ENCODE results near the gene SFTA2.
"Not testable (repeated sequence)": the region's sequence is repeated elsewhere in the genome, so short reads cannot be mapped to it uniquely, and the experiment has no call there.

SFTA2 gene

DNA sequence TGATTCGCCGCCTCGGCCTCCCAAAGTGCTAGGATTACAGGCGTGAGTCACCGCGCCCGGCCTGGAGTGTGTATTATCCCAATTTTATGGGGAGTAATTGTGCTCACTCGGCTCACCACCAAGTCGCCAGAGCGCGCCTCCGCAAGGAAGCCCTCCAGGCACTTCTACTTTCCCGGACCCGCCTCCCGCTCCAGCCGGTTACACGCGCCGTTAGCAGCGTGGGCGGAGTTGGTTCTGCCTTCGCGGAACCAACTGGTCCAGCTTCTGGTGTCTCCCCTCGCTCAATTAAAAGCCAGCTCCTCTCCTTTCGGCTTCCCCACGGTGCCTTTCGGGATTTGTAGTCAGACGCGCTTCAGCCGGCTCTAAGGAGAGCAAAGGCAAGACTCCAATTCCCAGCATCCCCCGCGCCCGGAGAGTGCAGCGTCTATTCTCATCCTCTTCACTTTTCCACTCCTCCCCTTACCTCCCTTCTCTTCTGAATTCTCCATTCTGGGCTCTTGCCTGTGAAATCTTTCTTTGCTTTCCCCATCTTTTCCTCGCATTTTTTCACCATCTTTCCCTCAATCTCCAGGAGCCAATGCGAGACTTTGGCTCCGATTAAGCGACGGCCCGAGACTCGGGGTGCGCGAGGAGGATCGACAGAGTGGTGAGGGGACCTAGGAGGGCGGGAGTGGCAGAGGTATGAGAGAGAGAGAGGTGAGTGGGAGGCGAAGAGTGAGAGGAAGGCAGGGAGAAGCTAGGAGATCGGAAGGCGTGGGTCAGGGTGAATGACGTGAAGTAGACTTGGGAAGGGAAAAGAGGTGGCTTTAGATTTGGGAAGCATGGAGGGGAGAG, 24.0 kb downstream of the SFTA2 start, which contains the start of gene GTF2H4 (continued):
- TF ChIP-seq ZNF549 (tag by site-specific recombination; IDR thresholded peaks at IDR 0.05) (no peak), ZNF335 (tag by site-specific recombination; conservative IDR thresholded peaks at IDR 0.05) (peak; percentile 98), ZBTB7A (tag by site-specific recombination; IDR thresholded peaks at IDR 0.05; ENCODE audit: low read depth) (peak; percentile 21; the same call in 1 of the 2 replicates)

DNA sequence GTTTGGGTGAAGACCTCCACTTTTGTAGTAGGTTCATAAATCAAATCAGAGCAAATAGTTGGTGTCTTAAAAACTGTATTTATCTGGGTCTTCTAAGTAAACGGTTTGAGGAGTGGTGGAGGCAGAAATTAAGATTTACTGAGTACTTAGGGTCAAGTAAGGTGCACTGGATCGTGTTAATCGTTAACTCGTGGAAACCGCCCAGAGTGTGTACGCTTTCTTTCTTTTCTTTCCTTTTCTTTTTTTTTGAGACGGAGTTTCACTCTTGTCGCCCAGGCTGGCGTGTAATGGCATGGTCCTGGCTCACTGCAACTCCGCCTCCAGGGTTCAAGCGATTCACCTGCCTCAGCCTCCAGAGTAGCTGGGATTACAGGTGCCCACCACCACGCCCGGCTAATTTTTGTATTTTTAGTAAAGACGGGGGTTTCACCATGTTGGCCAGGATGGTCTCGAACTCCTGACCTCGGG, 24.6 kb downstream of the SFTA2 start:
- ChIA-PET POLR2A (interaction anchor here (0.6 to 1.7 kb wide), 12 partner anchors 19 to 920 kb away, joined by 3 to 6 read pairs (median 4); partner anchors contain the start of genes DDR1, HSPA1B, MDC1 and NRM), CTCF (interaction anchor here (0.6 to 2.6 kb wide), 7 partner anchors 24 to 222 kb away, joined by 3 to 8 read pairs (median 5); no protein-coding TSS in a partner anchor)
- H3K4me1 ChIP-seq (ENCODE audit: control insufficient read depth, insufficient read depth, low read length); H3K9me3 ChIP-seq (ENCODE audit: control insufficient read depth, insufficient read depth, low read depth, low read length); H3K27ac ChIP-seq (ENCODE audit: extremely low read depth, low read depth, low read length); TF ChIP-seq ZNF274 (IDR thresholded peaks at IDR 0.05; ENCODE audit: low read length): not testable (repeated sequence)
- H3K4me3 ChIP-seq (ENCODE audit: low read depth, low read length), result peak overlapping the region; percentile 91
- TF ChIP-seq ZBTB7A (tag by site-specific recombination; IDR thresholded peaks at IDR 0.05; ENCODE audit: low read depth) (peak; percentile 74; the same call in 1 of the 2 replicates), ZNF214 (tag by site-specific recombination; IDR thresholded peaks at IDR 0.05; ENCODE audit: borderline replicate concordance) (0 out of 2 replicates have a peak, but pooled peaks have one; percentile 21), ZNF792 (tag by site-specific recombination; IDR thresholded peaks at IDR 0.05) (peak; percentile 94), ZNF488 (tag by site-specific recombination; IDR thresholded peaks at IDR 0.05) (peak; percentile 6; the same call in 1 of the 2 replicates), ZNF548 (tag by site-specific recombination; IDR thresholded peaks at IDR 0.05) (0 out of 2 replicates have a peak, but pooled peaks have one; percentile 25), ZNF266 (tag by site-specific recombination; IDR thresholded peaks at IDR 0.05; ENCODE audit: low read depth) (0 out of 2 replicates have a peak, but pooled peaks have one; percentile 26), ZNF558 (tag by site-specific recombination; IDR thresholded peaks at IDR 0.05) (0 out of 2 replicates have a peak, but pooled peaks have one; percentile 78), ZNF133 (tag by site-specific recombination; IDR thresholded peaks at IDR 0.05) (0 out of 2 replicates have a peak, but pooled peaks have one; percentile 13), ZNF274 (tag by site-specific recombination; IDR thresholded peaks at IDR 0.05; ENCODE audit: borderline replicate concordance) (0 out of 2 replicates have a peak, but pooled peaks have one; percentile 66), ZNF707 (tag by site-specific recombination; IDR thresholded peaks at IDR 0.05) (peak; percentile 71; the same call in 1 of the 2 replicates)
- peaks cover 6 to 30% of the 10 kb centered on the region in 2 experiments; a peak in 2 of 3 replicates for H3K36me3 ChIP-seq (ENCODE audit: control insufficient read depth in 2 of 2, insufficient read depth in 1 of 2, low read length in 2 of 2)

GRCh38 chr6:30903236-30903635, 28.7 kb downstream of the SFTA2 start:
- POLR2A ChIA-PET, result interaction anchor here (0.6 kb wide), 2 partner anchors 56 to 174 kb away, joined by 3 to 5 read pairs; no protein-coding TSS in a partner anchor
- Histone ChIP-seq H3K4me1 (ENCODE audit: control insufficient read depth, insufficient read depth, low read length) (no peaks in the 10 kb centered on the region), H3K9me3 (ENCODE audit: control insufficient read depth, insufficient read depth, low read depth, low read length) (no peaks in the 10 kb centered on the region), H3K36me3 (ENCODE audit: control insufficient read depth in 2 of 2, insufficient read depth in 1 of 2, low read length in 2 of 2) (peaks cover 3 to 20% of the 10 kb centered on the region in 2 experiments; a peak in 2 of 3 replicates), H3K27ac (ENCODE audit: extremely low read depth, low read depth, low read length) (no peak overlapping the region), H3K4me3 (ENCODE audit: low read depth, low read length) (no peak overlapping the region)
- CTCF ChIA-PET, result interaction anchor here (0.6 to 1.7 kb wide), 4 partner anchors 68 to 184 kb away, joined by 3 to 6 read pairs (median 4); no protein-coding TSS in a partner anchor
- TF ChIP-seq ZNF521 (tag by site-specific recombination; IDR thresholded peaks at IDR 0.05) (no peak), ZNF549 (tag by site-specific recombination; IDR thresholded peaks at IDR 0.05) (no peak), ZNF114 (tag by site-specific recombination; IDR thresholded peaks at IDR 0.05) (no peak), ZNF664 (tag by site-specific recombination; IDR thresholded peaks at IDR 0.05) (no peak), ZNF121 (tag by site-specific recombination; IDR thresholded peaks at IDR 0.05) (no peak)

DNA sequence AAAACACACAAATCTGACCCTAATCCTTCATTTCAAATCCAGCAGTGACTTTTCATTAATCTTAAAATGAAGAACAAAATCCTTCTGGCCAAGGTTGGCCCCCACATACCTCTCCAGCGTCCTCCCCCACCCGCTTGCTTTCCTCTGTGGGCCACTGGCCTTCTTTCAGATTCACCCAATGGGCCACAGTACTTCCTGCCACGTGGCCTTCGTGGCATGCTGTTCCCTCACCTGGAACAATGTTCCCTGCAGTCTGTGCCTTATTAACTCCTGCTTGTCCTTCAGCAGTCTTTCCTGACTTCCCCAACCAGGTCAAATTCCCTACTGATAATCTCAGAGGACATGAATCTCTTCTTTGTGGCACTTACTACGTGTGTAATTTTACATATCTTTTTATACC, 29.3 kb downstream of the SFTA2 start:
- Histone ChIP-seq H3K36me3 (ENCODE audit: control insufficient read depth in 2 of 2, insufficient read depth in 1 of 2, low read length in 2 of 2) (peaks cover 6 to 26% of the 10 kb centered on the region in 2 experiments; a peak in 2 of 3 replicates), H3K4me3 (ENCODE audit: low read depth, low read length) (no peak overlapping the region), H3K9me3 (ENCODE audit: control insufficient read depth, insufficient read depth, low read depth, low read length) (no peaks in the 10 kb centered on the region), H3K4me1 (ENCODE audit: control insufficient read depth, insufficient read depth, low read length) (no peaks in the 10 kb centered on the region), H3K27ac (ENCODE audit: extremely low read depth, low read depth, low read length) (no peak overlapping the region)
- POLR2A ChIA-PET, result interaction anchor here (0.6 to 1.4 kb wide), 2 partner anchors 11 to 86 kb away, joined by 3 to 4 read pairs; partner anchors contain the start of gene VARS2
- CTCF ChIA-PET, result interaction anchor here (1.1 kb wide), 1 partner anchor 68 kb away, joined by 3 read pairs; no protein-coding TSS in a partner anchor
- TF ChIP-seq INSM2 (tag by site-specific recombination; IDR thresholded peaks at IDR 0.05) (no peak), KLF7 (tag by site-specific recombination; IDR thresholded peaks at IDR 0.05; ENCODE audit: borderline replicate concordance) (no peak), ZNF18 (tag by site-specific recombination; IDR thresholded peaks at IDR 0.05) (no peak), ZNF133 (tag by site-specific recombination; IDR thresholded peaks at IDR 0.05) (no peak)
- TF ChIP-seq, protein P1, sequence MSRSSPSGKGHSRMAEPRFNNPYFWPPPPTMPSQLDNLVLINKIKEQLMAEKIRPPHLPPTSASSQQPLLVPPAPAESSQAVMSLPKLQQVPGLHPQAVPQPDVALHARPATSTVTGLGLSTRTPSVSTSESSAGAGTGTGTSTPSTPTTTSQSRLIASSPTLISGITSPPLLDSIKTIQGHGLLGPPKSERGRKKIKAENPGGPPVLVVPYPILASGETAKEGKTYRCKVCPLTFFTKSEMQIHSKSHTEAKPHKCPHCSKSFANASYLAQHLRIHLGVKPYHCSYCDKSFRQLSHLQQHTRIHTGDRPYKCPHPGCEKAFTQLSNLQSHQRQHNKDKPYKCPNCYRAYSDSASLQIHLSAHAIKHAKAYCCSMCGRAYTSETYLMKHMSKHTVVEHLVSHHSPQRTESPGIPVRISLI (tag by site-specific recombination; IDR thresholded peaks at IDR 0.05), result no peak

Measured in HEK293 (cell line).